DND-41 (cell line): ENCODE results near the gene LYPLAL1.

ENCODE experiments used
- EZH2 ChIP-seq: IDR thresholded peaks from 3 replicates; pipeline ENCODE4 v1.6.1; 2012; ENCODE audit warnings: borderline replicate concordance, low read depth, mild to moderate bottlenecking, moderate library complexity, low read length, inconsistent platforms; ENCODE audit not compliant: severe bottlenecking
- TF ChIP-seq, protein P1 (sequence below): IDR thresholded peaks from 2 replicates; pipeline ENCODE4 v1.5.1; 2012; ENCODE audit warnings: borderline replicate concordance, low read length, moderate library complexity, mild to moderate bottlenecking; ENCODE audit not compliant: poor library complexity, severe bottlenecking; ENCODE audit errors: extremely low read depth

GRCh38 chr1:219226196-219226595 lies 52.5 kb downstream of the LYPLAL1 start:
- TF ChIP-seq, protein P1, sequence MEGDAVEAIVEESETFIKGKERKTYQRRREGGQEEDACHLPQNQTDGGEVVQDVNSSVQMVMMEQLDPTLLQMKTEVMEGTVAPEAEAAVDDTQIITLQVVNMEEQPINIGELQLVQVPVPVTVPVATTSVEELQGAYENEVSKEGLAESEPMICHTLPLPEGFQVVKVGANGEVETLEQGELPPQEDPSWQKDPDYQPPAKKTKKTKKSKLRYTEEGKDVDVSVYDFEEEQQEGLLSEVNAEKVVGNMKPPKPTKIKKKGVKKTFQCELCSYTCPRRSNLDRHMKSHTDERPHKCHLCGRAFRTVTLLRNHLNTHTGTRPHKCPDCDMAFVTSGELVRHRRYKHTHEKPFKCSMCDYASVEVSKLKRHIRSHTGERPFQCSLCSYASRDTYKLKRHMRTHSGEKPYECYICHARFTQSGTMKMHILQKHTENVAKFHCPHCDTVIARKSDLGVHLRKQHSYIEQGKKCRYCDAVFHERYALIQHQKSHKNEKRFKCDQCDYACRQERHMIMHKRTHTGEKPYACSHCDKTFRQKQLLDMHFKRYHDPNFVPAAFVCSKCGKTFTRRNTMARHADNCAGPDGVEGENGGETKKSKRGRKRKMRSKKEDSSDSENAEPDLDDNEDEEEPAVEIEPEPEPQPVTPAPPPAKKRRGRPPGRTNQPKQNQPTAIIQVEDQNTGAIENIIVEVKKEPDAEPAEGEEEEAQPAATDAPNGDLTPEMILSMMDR = no peak
- no peak for TF ChIP-seq EZH2
